ENCODE results near the gene CIZ1.

CIZ1 gene

GRCh38 chr9:128174062-128174461 is 17.3 kb downstream of the CIZ1 start:
- TF ChIP-seq CTCF (IDR thresholded peaks at IDR 0.05; ENCODE audit: poor library complexity, severe bottlenecking), result no peak
- Histone ChIP-seq H3K27ac (ENCODE audit: poor library complexity, severe bottlenecking) (no peak overlapping the region), H3K36me3 (ENCODE audit: low read depth) (peaks cover 73% of the 10 kb centered on the region)

GRCh38 chr9:128169925-128170324 is 21.4 kb downstream of the CIZ1 start:
- TF ChIP-seq CTCF (IDR thresholded peaks at IDR 0.05; ENCODE audit: poor library complexity, severe bottlenecking), result no peak
- peaks cover 66% of the 10 kb centered on the region for H3K36me3 ChIP-seq (ENCODE audit: low read depth)

More at GRCh38 chr9:128174062-128174461, 17.3 kb downstream of the CIZ1 start:
- no peaks in the 10 kb centered on the region for H3K27me3 ChIP-seq (ENCODE audit: insufficient read depth, poor library complexity, severe bottlenecking)
- DNase-seq (ENCODE audit: low spot score), result no peak
- no peak for ATAC-seq (ENCODE audit: low read depth)
- H3K4me3 ChIP-seq (ENCODE audit: severe bottlenecking), result no peak overlapping the region
- H3K9me3 ChIP-seq (ENCODE audit: severe bottlenecking), result no peaks in the 10 kb centered on the region
- no peaks in the 10 kb centered on the region for H3K4me1 ChIP-seq (ENCODE audit: insufficient read depth, poor library complexity, severe bottlenecking)

GRCh38 chr9:128169492-128169891 is 21.9 kb downstream of the CIZ1 start:
- Histone ChIP-seq H3K27me3 (ENCODE audit: insufficient read depth, poor library complexity, severe bottlenecking) (no peaks in the 10 kb centered on the region), H3K9me3 (ENCODE audit: severe bottlenecking) (no peaks in the 10 kb centered on the region), H3K36me3 (ENCODE audit: low read depth) (peaks cover 66% of the 10 kb centered on the region), H3K27ac (ENCODE audit: poor library complexity, severe bottlenecking) (no peak overlapping the region), H3K4me1 (ENCODE audit: insufficient read depth, poor library complexity, severe bottlenecking) (no peaks in the 10 kb centered on the region), H3K4me3 (ENCODE audit: severe bottlenecking) (no peak overlapping the region)
- ATAC-seq (ENCODE audit: low read depth), result no peak
- no peak for TF ChIP-seq CTCF (IDR thresholded peaks at IDR 0.05; ENCODE audit: poor library complexity, severe bottlenecking)
- peak; percentile 45 for DNase-seq (ENCODE audit: low spot score)

More at GRCh38 chr9:128169925-128170324, 21.4 kb downstream of the CIZ1 start:
- Histone ChIP-seq H3K9me3 (ENCODE audit: severe bottlenecking) (no peaks in the 10 kb centered on the region), H3K4me1 (ENCODE audit: insufficient read depth, poor library complexity, severe bottlenecking) (no peaks in the 10 kb centered on the region), H3K4me3 (ENCODE audit: severe bottlenecking) (no peak overlapping the region), H3K27ac (ENCODE audit: poor library complexity, severe bottlenecking) (no peak overlapping the region), H3K27me3 (ENCODE audit: insufficient read depth, poor library complexity, severe bottlenecking) (no peaks in the 10 kb centered on the region)
- no peak for ATAC-seq (ENCODE audit: low read depth)
- no peak for DNase-seq (ENCODE audit: low spot score)

- H3K4me3 ChIP-seq (ENCODE audit: severe bottlenecking), result no peak overlapping the region
- no peaks in the 10 kb centered on the region for H3K4me1 ChIP-seq (ENCODE audit: insufficient read depth, poor library complexity, severe bottlenecking)
- H3K36me3 ChIP-seq (ENCODE audit: low read depth), result peaks cover 72% of the 10 kb centered on the region
- no peaks in the 10 kb centered on the region for H3K27me3 ChIP-seq (ENCODE audit: insufficient read depth, poor library complexity, severe bottlenecking)
- H3K27ac ChIP-seq (ENCODE audit: poor library complexity, severe bottlenecking), result no peak overlapping the region
- H3K9me3 ChIP-seq (ENCODE audit: severe bottlenecking), result no peaks in the 10 kb centered on the region
- no peak for ATAC-seq (ENCODE audit: low read depth)
- no peak for TF ChIP-seq CTCF (IDR thresholded peaks at IDR 0.05; ENCODE audit: poor library complexity, severe bottlenecking)
- peak; percentile 39 for DNase-seq (ENCODE audit: low spot score)
These were observed 22.6 kb downstream of the CIZ1 start for GRCh38 chr9:128168731-128169308.

DNA sequence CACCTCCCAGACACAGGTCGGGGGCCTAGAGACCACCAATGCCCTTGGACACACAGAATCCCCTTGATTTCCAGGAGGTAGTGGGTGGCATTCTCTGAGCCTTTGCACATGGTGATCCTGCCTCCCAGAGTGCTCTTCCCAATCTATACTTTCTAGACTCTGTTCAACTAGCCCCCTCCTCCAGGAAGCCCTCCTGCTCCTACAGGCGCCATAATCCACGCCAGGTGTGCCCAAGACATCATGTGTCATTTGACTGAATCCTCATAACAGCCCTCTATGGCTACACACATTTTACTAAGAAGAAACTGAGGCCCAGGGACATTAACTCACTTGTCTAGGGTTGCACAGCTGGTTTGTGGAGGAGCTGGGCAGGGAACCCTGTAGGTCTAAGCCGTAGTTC is 24.2 kb downstream of the CIZ1 start:
- no peak for ATAC-seq (ENCODE audit: low read depth)
- DNase-seq (ENCODE audit: low spot score), result no peak
- Histone ChIP-seq H3K27ac (ENCODE audit: poor library complexity, severe bottlenecking) (no peak overlapping the region), H3K4me1 (ENCODE audit: insufficient read depth, poor library complexity, severe bottlenecking) (no peaks in the 10 kb centered on the region), H3K4me3 (ENCODE audit: severe bottlenecking) (no peak overlapping the region), H3K36me3 (ENCODE audit: low read depth) (peaks cover 72% of the 10 kb centered on the region), H3K27me3 (ENCODE audit: insufficient read depth, poor library complexity, severe bottlenecking) (no peaks in the 10 kb centered on the region), H3K9me3 (ENCODE audit: severe bottlenecking) (no peaks in the 10 kb centered on the region)
- TF ChIP-seq CTCF (IDR thresholded peaks at IDR 0.05; ENCODE audit: poor library complexity, severe bottlenecking), result no peak
